Activated CD4-positive, alpha-beta T cell treated with anti-CD3 and anti-CD28 coated beads, Interleukin-2, amount 10 ng/mL, durations not matched to agents 7 days and 5 days (primary cell): Measurements from ENCODE around the gene BOD1. TPM values are rescaled to one million over a fixed set of nuclear protein-coding genes. Genes with fewer than 3 reads are reported as not detected.

ENCODE experiments used
- CTCF ChIA-PET: fragments of 350-600 bp; sonication (Branson Sonifier 250); formaldehyde crosslinking; loops from one replicate; lab custom pipeline; 2021; ENCODE audit warnings: antibody characterized with exemption; lab: Charles Lee
- POLR2A ChIA-PET: fragments of 350-600 bp; sonication (Branson Sonifier 250); formaldehyde crosslinking; loops from one replicate; lab custom pipeline; 2021; ENCODE audit warnings: antibody characterized with exemption; lab: Charles Lee
- DNase-seq: peaks from one replicate; pipeline ENCODE4 v3.0.0-alpha.2; 2020
- H3K27ac Mint-ChIP-seq: one replicate; pipeline ENCODE4 v1.8.0; 2021; ENCODE audit warnings: mild to moderate bottlenecking, moderate library complexity, mixed read lengths
- H3K27me3 Mint-ChIP-seq: one replicate; pipeline ENCODE4 v1.8.0; 2021; ENCODE audit warnings: mixed read lengths
- H3K36me3 Mint-ChIP-seq: one replicate; pipeline ENCODE4 v1.8.0; 2021; ENCODE audit warnings: low read depth, mixed read lengths
- H3K4me1 Mint-ChIP-seq: one replicate; pipeline ENCODE4 v1.8.0; 2021; ENCODE audit warnings: mixed read lengths
- H3K4me3 Mint-ChIP-seq: one replicate; pipeline ENCODE4 v1.8.0; 2021; ENCODE audit warnings: mild to moderate bottlenecking, moderate library complexity, mixed read lengths
- H3K9me3 Mint-ChIP-seq: one replicate; pipeline ENCODE4 v1.8.0; 2021; ENCODE audit warnings: mixed read lengths
- total RNA-seq, 2 experiments: library from RNA; stranded (reverse); gene quantifications; one replicate each; pipeline ENCODE4 v1.2.3, GENCODE V29; 2021

The BOD1 gene
- total RNA-seq, 2 experiments from 2014 or later: 17.7 to 22.6 TPM

DNA sequence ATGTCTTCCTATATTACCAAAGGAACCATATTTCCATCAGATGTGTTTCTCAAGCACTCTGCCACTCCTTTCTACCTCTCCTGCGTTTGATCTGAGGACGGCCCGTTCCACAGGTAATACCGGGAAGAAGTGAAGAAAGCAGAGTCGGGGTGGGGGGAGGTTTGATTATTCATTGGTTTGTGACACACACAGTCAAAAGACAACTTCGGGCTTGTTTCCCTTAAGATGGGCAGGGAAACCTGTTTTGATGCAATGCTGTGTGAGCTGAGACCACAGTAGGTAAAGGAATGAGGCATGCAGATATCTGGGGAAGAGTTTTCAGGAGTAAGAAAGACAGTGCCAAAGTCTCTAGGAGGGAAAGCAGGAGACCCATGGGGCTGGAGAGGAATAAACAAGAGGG is 54.0 kb downstream of the BOD1 start:
- Mint-ChIP-seq H3K27ac (no peak overlapping the region), H3K4me3 (no peak overlapping the region), H3K4me1 (no peaks in the 10 kb centered on the region), H3K27me3 (peaks cover 8% of the 10 kb centered on the region), H3K9me3 (peaks cover 13% of the 10 kb centered on the region), H3K36me3 (no peaks in the 10 kb centered on the region)
- ChIA-PET POLR2A (no interaction called here), CTCF (no interaction called here)
- DNase-seq: no peak
